Gastroesophageal sphincter (tissue), 4 donors: ENCODE data around the gene LMO1. TPM values are rescaled to one million over a fixed set of nuclear protein-coding genes. Genes with fewer than 3 reads are reported as not detected.

Experiments
- ATAC-seq: fragments of 150-250 bp; one replicate; pipeline ENCODE4 v1.9.1; 2016; ENCODE audit warnings: mild to moderate bottlenecking, moderate library complexity
- H3K27ac ChIP-seq, 4 donors: fragments of 200-600 bp; sonication (generic) in 3 of 4; 1 replicate in 3 of 4; 2 replicates in 1 of 4; pipeline ENCODE4 v1.5.1; 2016 to 2019
- H3K27me3 ChIP-seq: fragments of 200-600 bp; sonication (generic); one replicate; pipeline ENCODE4 v1.5.1; 2019
- H3K36me3 ChIP-seq, 2 donors: fragments of 200-600 bp; sonication (generic); one replicate each; pipeline ENCODE4 v1.5.1; 2019; ENCODE audit warnings: control low read depth in 1 of 2
- H3K4me1 ChIP-seq, 3 donors: fragments of 200-600 bp; sonication (generic); 1 replicate in 2 of 3; 2 replicates in 1 of 3; pipeline ENCODE4 v1.5.1; 2016 to 2019; ENCODE audit warnings: control low read depth in 2 of 3
- H3K4me3 ChIP-seq, 2 donors: fragments of 200-600 bp; sonication (generic); one replicate each; pipeline ENCODE4 v1.5.1; 2019; ENCODE audit warnings: mild to moderate bottlenecking in 1 of 2, moderate library complexity in 1 of 2
- H3K9me3 ChIP-seq, 3 donors: fragments of 200-600 bp; sonication (generic); one replicate each; pipeline ENCODE4 v1.5.1; 2017 to 2019; ENCODE audit warnings: control low read depth in 2 of 3
- CTCF ChIP-seq, 4 experiments: fragments of 200-600 bp in 2 of 4; fragments of 450-650 bp in 2 of 4; sonication (generic) in 1 of 4; IDR thresholded peaks; one replicate each; pipeline ENCODE4 v1.5.1; 2017 to 2019; ENCODE audit warnings: antibody characterized with exemption in 4 of 4, mild to moderate bottlenecking in 2 of 4, moderate library complexity in 2 of 4
- EP300 ChIP-seq: sonication (generic); formaldehyde crosslinking; IDR thresholded peaks from one replicate; pipeline ENCODE4 v1.6.1; 2017; ENCODE audit warnings: antibody characterized with exemption, mild to moderate bottlenecking
- POLR2A ChIP-seq, 2 donors: fragments of 450-650 bp; IDR thresholded peaks; one replicate each; pipeline ENCODE4 v1.6.1; 2017; ENCODE audit warnings: antibody characterized with exemption in 2 of 2, mild to moderate bottlenecking in 2 of 2, moderate library complexity in 1 of 2
- POLR2AphosphoS5 ChIP-seq: sonication (generic); formaldehyde crosslinking; IDR thresholded peaks from one replicate; pipeline ENCODE4 v1.6.1; 2017; ENCODE audit warnings: antibody characterized with exemption
- WGBS, 2 donors: methylation state at CpG; one replicate each; pipeline ENCODE4 v1.1.5; 2018; ENCODE audit warnings: low coverage in 1 of 2; 5-methylcytosine and 5-hydroxymethylcytosine counted together
- total RNA-seq, 4 donors: library from RNA; depleted of rRNA; stranded (reverse); fragments of >200 nt; gene quantifications; one replicate each; pipeline ENCODE4 v1.1.0, GENCODE V29; 2016

The LMO1 gene
- total RNA-seq, 4 donors from 2014 or later, result not detected

DNA sequence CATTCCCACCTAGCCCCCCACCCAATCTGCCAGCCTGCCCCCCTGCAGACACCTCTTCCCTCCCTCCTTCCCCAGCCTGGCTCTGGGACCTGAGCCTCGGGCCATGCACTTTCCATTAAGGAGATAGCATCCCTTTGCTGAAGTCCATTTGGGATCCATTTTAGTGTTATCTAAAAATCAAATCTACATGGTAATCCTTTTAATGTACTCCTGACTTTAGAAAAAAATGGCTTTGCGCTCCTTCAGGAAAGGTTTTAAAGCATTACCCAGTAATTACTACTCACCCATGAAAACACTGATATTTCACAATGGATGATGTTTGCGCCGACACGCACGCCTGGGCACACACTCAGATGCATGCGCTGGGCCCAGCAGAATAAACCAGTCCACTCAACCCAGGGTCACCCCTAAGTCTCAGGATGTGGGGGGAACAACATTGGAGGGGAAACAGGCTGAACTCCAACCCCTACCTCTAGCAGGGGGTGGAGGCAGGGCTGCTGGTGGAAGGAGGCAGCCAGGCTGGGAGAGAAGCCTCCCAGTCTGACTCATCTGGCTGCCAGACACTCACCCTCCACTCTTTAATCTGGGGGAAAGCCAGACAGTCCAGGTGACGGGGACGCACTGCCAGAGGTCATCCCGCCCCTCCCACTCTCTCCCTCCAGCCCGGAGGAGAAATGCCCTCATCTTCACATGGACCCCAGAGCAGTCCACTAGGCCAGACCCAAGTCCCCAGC, 29.8 kb downstream of the LMO1 start:
- ATAC-seq, result no peak
- H3K4me1 ChIP-seq, result peaks cover 0 to 17% (median 0%) of the 10 kb centered on the region in 3 donors
- no peaks in the 10 kb centered on the region for H3K9me3 ChIP-seq
- 79% methylated on average over 5 of the region's 11 CpGs; no CpG with 5 or more reads in 1 of the 2 donors for WGBS, 2 donors
- H3K36me3 ChIP-seq, result no peaks in the 10 kb centered on the region
- no peaks in the 10 kb centered on the region for H3K27me3 ChIP-seq
- no peak overlapping the region for H3K27ac ChIP-seq
- H3K4me3 ChIP-seq, result no peak overlapping the region
- TF ChIP-seq POLR2A (IDR thresholded peaks at IDR 0.05), result no peak
- no peak for TF ChIP-seq CTCF (IDR thresholded peaks at IDR 0.05)
- no peak for TF ChIP-seq EP300
- TF ChIP-seq POLR2AphosphoS5, result no peak

DNA sequence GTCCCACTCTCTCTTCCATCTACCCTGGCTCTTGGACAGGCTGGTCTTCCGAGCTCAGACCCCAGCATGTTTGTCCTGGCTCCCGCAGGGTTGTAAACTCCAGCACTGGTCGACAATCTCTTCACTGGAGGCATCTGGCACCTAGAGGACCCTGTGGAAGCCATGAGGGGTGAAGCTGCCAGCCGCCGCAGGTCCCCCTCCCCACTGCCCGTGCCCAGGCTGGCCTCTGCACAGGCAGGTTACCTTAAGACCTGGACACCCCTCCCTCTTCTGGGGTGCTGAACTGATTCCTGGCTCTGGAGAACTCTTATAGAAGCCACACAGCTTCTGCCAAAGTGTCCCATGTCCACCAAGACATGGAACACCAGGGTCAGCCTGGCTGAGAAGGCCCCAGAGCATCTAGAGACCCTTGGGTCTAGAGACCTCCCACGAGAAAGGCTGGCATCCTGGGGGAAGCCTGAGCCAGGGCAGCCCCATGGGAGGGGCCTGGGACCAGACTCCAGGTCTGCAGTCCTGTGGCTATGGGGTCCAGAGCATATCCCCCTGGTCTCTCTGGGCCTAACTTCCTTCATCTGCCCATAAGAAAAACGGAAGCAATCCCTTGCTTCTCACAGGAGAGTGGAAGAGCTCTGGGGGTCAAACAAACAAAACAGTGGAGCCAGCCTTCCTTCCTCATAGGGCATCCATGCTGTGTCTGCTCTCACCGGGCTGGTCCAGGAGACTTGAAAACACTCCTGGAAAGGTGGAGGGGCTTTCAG, 30.6 kb downstream of the LMO1 start:
- no peaks in the 10 kb centered on the region for H3K9me3 ChIP-seq
- no peak overlapping the region for H3K4me3 ChIP-seq
- ATAC-seq, result no peak
- WGBS, 2 donors, result 80 to 83% methylated on average over 1 of the region's 9 CpGs
- H3K27ac ChIP-seq, result no peak overlapping the region
- TF ChIP-seq CTCF (IDR thresholded peaks at IDR 0.05) (no peak), POLR2A (IDR thresholded peaks at IDR 0.05) (no peak), POLR2AphosphoS5 (no peak), EP300 (no peak)
- no peaks in the 10 kb centered on the region for H3K36me3 ChIP-seq
- peaks cover 0 to 17% (median 0%) of the 10 kb centered on the region in 3 donors for H3K4me1 ChIP-seq
- no peaks in the 10 kb centered on the region for H3K27me3 ChIP-seq

GRCh38 chr11:8232414-8232813, 31.3 kb downstream of the LMO1 start:
- Histone ChIP-seq H3K4me1 (peaks cover 0 to 17% (median 0%) of the 10 kb centered on the region in 3 donors), H3K4me3 (no peak overlapping the region), H3K27me3 (no peaks in the 10 kb centered on the region), H3K27ac (no peak overlapping the region), H3K36me3 (no peaks in the 10 kb centered on the region), H3K9me3 (no peaks in the 10 kb centered on the region)
- TF ChIP-seq POLR2A (IDR thresholded peaks at IDR 0.05) (no peak), EP300 (no peak), CTCF (IDR thresholded peaks at IDR 0.05) (no peak), POLR2AphosphoS5 (no peak)
- no peak for ATAC-seq
- WGBS, 2 donors, result no CpG with 5 or more reads among the region's 5 CpGs

GRCh38 chr11:8231979-8232378, 31.7 kb downstream of the LMO1 start:
- Histone ChIP-seq H3K9me3 (no peaks in the 10 kb centered on the region), H3K27me3 (no peaks in the 10 kb centered on the region), H3K4me3 (no peak overlapping the region), H3K27ac (no peak overlapping the region), H3K4me1 (peaks cover 0 to 17% (median 0%) of the 10 kb centered on the region in 3 donors), H3K36me3 (no peaks in the 10 kb centered on the region)
- ATAC-seq, result no peak
- no CpG with 5 or more reads among the region's 5 CpGs for WGBS, 2 donors
- no peak for TF ChIP-seq POLR2A (IDR thresholded peaks at IDR 0.05)
- no peak for TF ChIP-seq CTCF (IDR thresholded peaks at IDR 0.05)
- no peak for TF ChIP-seq POLR2AphosphoS5
- TF ChIP-seq EP300, result no peak
